ENCODE data around the gene GLOD5. TPM values are rescaled to one million over a fixed set of nuclear protein-coding genes. Genes with fewer than 3 reads are reported as not detected.

Gene GLOD5
- total and polyA plus RNA-seq, 9 of the 15 experiments (the other 6 are each of a cell fraction or from before 2014, with no cell fraction given): 0.27 to 4.4 (median 2.2) TPM

DNA sequence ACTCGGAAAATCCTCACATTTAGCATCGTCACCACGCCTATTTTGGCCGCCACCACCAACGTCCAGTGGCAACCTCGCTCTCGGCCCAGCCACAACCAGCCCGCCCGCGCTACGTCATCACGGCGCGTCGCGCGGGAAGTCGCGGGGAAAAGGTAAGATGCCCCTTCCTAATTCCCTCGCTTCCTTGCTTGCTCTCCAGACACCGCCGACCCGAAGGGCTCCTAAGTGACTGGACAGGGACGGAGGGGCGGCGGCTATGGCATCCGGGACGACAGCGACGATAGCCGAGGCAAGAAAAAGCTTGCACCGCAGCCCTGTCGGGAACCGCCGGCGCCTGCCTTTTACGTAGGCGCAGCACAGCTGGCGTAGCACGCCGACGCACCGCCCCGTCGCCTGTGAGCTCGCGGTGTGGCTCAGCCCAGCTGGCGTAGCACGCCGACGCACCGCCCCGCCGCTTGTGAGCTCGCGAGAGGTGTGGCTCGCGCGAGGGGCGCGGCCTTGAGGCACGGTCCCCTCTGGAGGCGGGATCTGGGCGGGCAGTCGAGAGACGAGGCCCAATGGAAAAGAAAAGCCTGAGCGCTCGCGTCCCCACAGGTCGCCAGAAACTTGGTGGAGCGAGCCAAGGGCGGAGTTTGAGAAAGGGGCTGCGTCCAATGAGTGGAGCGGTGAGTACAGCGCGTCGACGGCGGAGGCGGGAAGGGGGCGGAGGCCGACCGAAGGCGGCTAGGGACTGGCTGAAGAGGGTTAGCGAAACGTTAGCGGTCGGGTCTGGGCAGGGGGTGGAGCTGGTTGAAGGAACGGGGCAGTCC, 39.9 kb downstream of the GLOD5 start, which contains the start of gene HDAC6 (continued):
- TF ChIP-seq, protein P1, sequence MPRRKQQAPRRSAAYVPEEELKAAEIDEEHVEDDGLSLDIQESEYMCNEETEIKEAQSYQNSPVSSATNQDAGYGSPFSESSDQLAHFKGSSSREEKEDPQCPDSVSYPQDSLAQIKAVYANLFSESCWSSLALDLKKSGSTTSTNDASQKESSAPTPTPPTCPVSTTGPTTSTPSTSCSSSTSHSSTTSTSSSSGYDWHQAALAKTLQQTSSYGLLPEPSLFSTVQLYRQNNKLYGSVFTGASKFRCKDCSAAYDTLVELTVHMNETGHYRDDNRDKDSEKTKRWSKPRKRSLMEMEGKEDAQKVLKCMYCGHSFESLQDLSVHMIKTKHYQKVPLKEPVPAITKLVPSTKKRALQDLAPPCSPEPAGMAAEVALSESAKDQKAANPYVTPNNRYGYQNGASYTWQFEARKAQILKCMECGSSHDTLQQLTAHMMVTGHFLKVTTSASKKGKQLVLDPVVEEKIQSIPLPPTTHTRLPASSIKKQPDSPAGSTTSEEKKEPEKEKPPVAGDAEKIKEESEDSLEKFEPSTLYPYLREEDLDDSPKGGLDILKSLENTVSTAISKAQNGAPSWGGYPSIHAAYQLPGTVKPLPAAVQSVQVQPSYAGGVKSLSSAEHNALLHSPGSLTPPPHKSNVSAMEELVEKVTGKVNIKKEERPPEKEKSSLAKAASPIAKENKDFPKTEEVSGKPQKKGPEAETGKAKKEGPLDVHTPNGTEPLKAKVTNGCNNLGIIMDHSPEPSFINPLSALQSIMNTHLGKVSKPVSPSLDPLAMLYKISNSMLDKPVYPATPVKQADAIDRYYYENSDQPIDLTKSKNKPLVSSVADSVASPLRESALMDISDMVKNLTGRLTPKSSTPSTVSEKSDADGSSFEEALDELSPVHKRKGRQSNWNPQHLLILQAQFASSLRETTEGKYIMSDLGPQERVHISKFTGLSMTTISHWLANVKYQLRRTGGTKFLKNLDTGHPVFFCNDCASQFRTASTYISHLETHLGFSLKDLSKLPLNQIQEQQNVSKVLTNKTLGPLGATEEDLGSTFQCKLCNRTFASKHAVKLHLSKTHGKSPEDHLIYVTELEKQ (CRISPR knock-in tag; IDR thresholded peaks at IDR 0.05): no peak
- TF ChIP-seq POLR2A (conservative IDR thresholded peaks at IDR 0.05) (no peak), SPI1 (IDR thresholded peaks at IDR 0.05; ENCODE audit: borderline replicate concordance, low read depth, low read length) (no peak), SAFB (IDR thresholded peaks at IDR 0.05; ENCODE audit: borderline replicate concordance, low read depth, low read length) (no peak), FOXK1 (CRISPR knock-in tag; IDR thresholded peaks at IDR 0.05; ENCODE audit: borderline replicate concordance) (no peak), GATAD2A (IDR thresholded peaks at IDR 0.05) (no peak)
- TF ChIP-seq, protein P2, sequence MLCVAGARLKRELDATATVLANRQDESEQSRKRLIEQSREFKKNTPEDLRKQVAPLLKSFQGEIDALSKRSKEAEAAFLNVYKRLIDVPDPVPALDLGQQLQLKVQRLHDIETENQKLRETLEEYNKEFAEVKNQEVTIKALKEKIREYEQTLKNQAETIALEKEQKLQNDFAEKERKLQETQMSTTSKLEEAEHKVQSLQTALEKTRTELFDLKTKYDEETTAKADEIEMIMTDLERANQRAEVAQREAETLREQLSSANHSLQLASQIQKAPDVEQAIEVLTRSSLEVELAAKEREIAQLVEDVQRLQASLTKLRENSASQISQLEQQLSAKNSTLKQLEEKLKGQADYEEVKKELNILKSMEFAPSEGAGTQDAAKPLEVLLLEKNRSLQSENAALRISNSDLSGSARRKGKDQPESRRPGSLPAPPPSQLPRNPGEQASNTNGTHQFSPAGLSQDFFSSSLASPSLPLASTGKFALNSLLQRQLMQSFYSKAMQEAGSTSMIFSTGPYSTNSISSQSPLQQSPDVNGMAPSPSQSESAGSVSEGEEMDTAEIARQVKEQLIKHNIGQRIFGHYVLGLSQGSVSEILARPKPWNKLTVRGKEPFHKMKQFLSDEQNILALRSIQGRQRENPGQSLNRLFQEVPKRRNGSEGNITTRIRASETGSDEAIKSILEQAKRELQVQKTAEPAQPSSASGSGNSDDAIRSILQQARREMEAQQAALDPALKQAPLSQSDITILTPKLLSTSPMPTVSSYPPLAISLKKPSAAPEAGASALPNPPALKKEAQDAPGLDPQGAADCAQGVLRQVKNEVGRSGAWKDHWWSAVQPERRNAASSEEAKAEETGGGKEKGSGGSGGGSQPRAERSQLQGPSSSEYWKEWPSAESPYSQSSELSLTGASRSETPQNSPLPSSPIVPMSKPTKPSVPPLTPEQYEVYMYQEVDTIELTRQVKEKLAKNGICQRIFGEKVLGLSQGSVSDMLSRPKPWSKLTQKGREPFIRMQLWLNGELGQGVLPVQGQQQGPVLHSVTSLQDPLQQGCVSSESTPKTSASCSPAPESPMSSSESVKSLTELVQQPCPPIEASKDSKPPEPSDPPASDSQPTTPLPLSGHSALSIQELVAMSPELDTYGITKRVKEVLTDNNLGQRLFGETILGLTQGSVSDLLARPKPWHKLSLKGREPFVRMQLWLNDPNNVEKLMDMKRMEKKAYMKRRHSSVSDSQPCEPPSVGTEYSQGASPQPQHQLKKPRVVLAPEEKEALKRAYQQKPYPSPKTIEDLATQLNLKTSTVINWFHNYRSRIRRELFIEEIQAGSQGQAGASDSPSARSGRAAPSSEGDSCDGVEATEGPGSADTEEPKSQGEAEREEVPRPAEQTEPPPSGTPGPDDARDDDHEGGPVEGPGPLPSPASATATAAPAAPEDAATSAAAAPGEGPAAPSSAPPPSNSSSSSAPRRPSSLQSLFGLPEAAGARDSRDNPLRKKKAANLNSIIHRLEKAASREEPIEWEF (CRISPR knock-in tag; IDR thresholded peaks at IDR 0.05): no peak
- TF ChIP-seq, protein P3, sequence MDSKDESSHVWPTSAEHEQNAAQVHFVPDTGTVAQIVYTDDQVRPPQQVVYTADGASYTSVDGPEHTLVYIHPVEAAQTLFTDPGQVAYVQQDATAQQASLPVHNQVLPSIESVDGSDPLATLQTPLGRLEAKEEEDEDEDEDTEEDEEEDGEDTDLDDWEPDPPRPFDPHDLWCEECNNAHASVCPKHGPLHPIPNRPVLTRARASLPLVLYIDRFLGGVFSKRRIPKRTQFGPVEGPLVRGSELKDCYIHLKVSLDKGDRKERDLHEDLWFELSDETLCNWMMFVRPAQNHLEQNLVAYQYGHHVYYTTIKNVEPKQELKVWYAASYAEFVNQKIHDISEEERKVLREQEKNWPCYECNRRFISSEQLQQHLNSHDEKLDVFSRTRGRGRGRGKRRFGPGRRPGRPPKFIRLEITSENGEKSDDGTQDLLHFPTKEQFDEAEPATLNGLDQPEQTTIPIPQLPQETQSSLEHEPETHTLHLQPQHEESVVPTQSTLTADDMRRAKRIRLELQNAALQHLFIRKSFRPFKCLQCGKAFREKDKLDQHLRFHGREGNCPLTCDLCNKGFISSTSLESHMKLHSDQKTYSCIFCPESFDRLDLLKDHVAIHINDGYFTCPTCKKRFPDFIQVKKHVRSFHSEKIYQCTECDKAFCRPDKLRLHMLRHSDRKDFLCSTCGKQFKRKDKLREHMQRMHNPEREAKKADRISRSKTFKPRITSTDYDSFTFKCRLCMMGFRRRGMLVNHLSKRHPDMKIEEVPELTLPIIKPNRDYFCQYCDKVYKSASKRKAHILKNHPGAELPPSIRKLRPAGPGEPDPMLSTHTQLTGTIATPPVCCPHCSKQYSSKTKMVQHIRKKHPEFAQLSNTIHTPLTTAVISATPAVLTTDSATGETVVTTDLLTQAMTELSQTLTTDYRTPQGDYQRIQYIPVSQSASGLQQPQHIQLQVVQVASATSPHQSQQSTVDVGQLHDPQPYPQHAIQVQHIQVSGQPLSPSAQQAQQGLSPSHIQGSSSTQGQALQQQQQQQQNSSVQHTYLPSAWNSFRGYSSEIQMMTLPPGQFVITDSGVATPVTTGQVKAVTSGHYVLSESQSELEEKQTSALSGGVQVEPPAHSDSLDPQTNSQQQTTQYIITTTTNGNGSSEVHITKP (IDR thresholded peaks at IDR 0.05; ENCODE audit: partially characterized antibody): no peak
- TF ChIP-seq, protein P4, sequence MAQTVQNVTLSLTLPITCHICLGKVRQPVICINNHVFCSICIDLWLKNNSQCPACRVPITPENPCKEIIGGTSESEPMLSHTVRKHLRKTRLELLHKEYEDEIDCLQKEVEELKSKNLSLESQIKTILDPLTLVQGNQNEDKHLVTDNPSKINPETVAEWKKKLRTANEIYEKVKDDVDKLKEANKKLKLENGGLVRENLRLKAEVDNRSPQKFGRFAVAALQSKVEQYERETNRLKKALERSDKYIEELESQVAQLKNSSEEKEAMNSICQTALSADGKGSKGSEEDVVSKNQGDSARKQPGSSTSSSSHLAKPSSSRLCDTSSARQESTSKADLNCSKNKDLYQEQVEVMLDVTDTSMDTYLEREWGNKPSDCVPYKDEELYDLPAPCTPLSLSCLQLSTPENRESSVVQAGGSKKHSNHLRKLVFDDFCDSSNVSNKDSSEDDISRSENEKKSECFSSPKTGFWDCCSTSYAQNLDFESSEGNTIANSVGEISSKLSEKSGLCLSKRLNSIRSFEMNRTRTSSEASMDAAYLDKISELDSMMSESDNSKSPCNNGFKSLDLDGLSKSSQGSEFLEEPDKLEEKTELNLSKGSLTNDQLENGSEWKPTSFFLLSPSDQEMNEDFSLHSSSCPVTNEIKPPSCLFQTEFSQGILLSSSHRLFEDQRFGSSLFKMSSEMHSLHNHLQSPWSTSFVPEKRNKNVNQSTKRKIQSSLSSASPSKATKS (CRISPR knock-in tag; IDR thresholded peaks at IDR 0.05): no peak
- TF ChIP-seq, protein P5, sequence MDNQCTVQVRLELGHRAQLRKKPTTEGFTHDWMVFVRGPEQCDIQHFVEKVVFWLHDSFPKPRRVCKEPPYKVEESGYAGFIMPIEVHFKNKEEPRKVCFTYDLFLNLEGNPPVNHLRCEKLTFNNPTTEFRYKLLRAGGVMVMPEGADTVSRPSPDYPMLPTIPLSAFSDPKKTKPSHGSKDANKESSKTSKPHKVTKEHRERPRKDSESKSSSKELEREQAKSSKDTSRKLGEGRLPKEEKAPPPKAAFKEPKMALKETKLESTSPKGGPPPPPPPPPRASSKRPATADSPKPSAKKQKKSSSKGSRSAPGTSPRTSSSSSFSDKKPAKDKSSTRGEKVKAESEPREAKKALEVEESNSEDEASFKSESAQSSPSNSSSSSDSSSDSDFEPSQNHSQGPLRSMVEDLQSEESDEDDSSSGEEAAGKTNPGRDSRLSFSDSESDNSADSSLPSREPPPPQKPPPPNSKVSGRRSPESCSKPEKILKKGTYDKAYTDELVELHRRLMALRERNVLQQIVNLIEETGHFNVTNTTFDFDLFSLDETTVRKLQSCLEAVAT (IDR thresholded peaks at IDR 0.05): 0 out of 4 replicates have a peak, but pooled peaks of 1 of the 2 experiments have one; percentile 45
